ENCODE data around the gene HECW1. TPM values are rescaled to one million over a fixed set of nuclear protein-coding genes. Genes with fewer than 3 reads are reported as not detected.

Gene HECW1
- total and polyA plus RNA-seq, 10 of the 15 experiments (the other 5 are each of a cell fraction or from before 2014, with no cell fraction given) = under 0.01 to 0.31 (median 0.04) TPM; not detected in 3

- DNase-seq (ENCODE audit: low read depth, low spot score) = peak; percentile 82
- Histone ChIP-seq H3K4me3 (peak within 1 kb of the TSS; percentile 84), H3K27ac (ENCODE audit: control insufficient read depth, insufficient read depth) (peak within 1 kb of the TSS; percentile 98), H3K27me3 (replicated peaks in 1 of 2; ENCODE audit: control insufficient read depth in 2 of 2, insufficient read depth in 2 of 2, low read length in 1 of 2) (no peaks in the 10 kb centered on the region), H3K9ac (ENCODE audit: control insufficient read depth, insufficient read depth, low read length) (peak within 1 kb of the TSS; percentile 78), H3K4me1 (ENCODE audit: control insufficient read depth, insufficient read depth, low read length) (peaks cover 5% of the 10 kb centered on the region), H3K79me2 (ENCODE audit: control insufficient read depth, insufficient read depth, low read length) (peaks cover 50% of the 10 kb centered on the region), H3K36me3 (ENCODE audit: control insufficient read depth in 2 of 2, insufficient read depth in 2 of 2, low read length in 1 of 2) (no peaks in the 10 kb centered on the region), H4K20me1 (ENCODE audit: control insufficient read depth, insufficient read depth) (no peaks in the 10 kb centered on the region), H2AFZ (ENCODE audit: control insufficient read depth, low read depth, low read length) (peak within 1 kb of the TSS; percentile 90), H3K4me2 (ENCODE audit: control insufficient read depth, insufficient read depth) (peak within 1 kb of the TSS; percentile 88), H3K9me3 (replicated peaks; ENCODE audit: control insufficient read depth, insufficient read depth, low read length) (no peaks in the 10 kb centered on the region)
- BruUV-seq (replicated peaks) = no TSS peak
- intact Hi-C loops (cut with micrococcal nuclease; ENCODE audit: unreplicated experiment) (loop anchor here (1.0 to 2.0 kb wide), 4 partner anchors 31 to 256 kb away; no protein-coding TSS in a partner anchor), in situ Hi-C loops (cut with MboI) (loop anchor here (5.0 to 10.0 kb wide), 3 partner anchors 112 to 255 kb away; no protein-coding TSS in a partner anchor)
- ChIA-PET SMC1A (ENCODE audit: uncharacterized antibody, unreplicated experiment) (interaction anchor here (0.6 to 8.7 kb wide), 62 partner anchors 9 to 651 kb away, joined by 3 to 307 read pairs (median 5); partner anchors contain the start of genes BLVRA, COA1, MRPL32 and PSMA2), CTCF (interaction anchor here (0.5 to 12.5 kb wide), 107 partner anchors 9 to 1640 kb away, joined by 3 to 456 read pairs (median 5); partner anchors contain the start of gene COA1), RAD21 (ENCODE audit: unreplicated experiment) (interaction anchor here (0.6 to 12.2 kb wide), 78 partner anchors 9 to 1419 kb away, joined by 3 to 516 read pairs (median 6); partner anchors contain the start of genes BLVRA, COA1 and MRPS24), POLR2A (interaction anchor here (0.5 to 2.8 kb wide), 32 partner anchors 10 to 651 kb away, joined by 3 to 54 read pairs (median 4); partner anchors contain the start of genes BLVRA, COA1, MRPL32 and PSMA2)
- under 1% methylated on average over 53 of the region's 83 CpGs for WGBS (ENCODE audit: insufficient coverage, insufficient replicate concordance, low lambda C conversion rate, missing lambda C conversion rate)
- ATAC-seq = peak; percentile 66
- FAIRE-seq = peak; percentile 87
- TF ChIP-seq YBX1 (IDR thresholded peaks at IDR 0.05) = no peak
- TF ChIP-seq USF1 (IDR thresholded peaks at IDR 0.05; ENCODE audit: borderline replicate concordance, extremely low read length, insufficient read depth, low read depth, low read length) = no peak
- peak; percentile 16; the same call in 1 of the 2 replicates for TF ChIP-seq RUNX3 (IDR thresholded peaks at IDR 0.05; ENCODE audit: low read length)
- no peak for TF ChIP-seq JUND (IDR thresholded peaks at IDR 0.05; ENCODE audit: low read depth, low read length)
- 0 out of 3 replicates have a peak, but pooled peaks of 1 of the 2 experiments have one; percentile 68 for TF ChIP-seq EGR1 (IDR thresholded peaks at IDR 0.05; ENCODE audit: borderline replicate concordance in 1 of 2, low read depth in 2 of 2, low read length in 2 of 2)
- TF ChIP-seq ZNF274 (IDR thresholded peaks at IDR 0.05; ENCODE audit: insufficient read depth, insufficient read length) = no peak
- TF ChIP-seq KAT2A (conservative IDR thresholded peaks at IDR 0.05; ENCODE audit: control insufficient read depth, low read depth, low read length) = no peak
- peak; percentile 8; the same call in 1 of the 2 replicates for TF ChIP-seq NRF1 (conservative IDR thresholded peaks at IDR 0.05; ENCODE audit: low read depth, low read length)
- no peak for TF ChIP-seq RCOR1 (conservative IDR thresholded peaks at IDR 0.05; ENCODE audit: low read depth, low read length)
- peak; percentile 82; the same call in 1 of the 2 replicates for TF ChIP-seq TARDBP (IDR thresholded peaks at IDR 0.05; ENCODE audit: borderline replicate concordance)
- TF ChIP-seq ZNF207 (IDR thresholded peaks at IDR 0.05; ENCODE audit: borderline replicate concordance) = no peak; the same call in 1 of the 2 replicates
- TF ChIP-seq MAX (IDR thresholded peaks at IDR 0.05; ENCODE audit: low read depth, low read length) = no peak
- TF ChIP-seq SMC3 (IDR thresholded peaks at IDR 0.05; ENCODE audit: borderline replicate concordance, low read length) = peak; percentile 99
- no peak for TF ChIP-seq EED (IDR thresholded peaks at IDR 0.05; ENCODE audit: low read depth)
- TF ChIP-seq TCF3 (IDR thresholded peaks at IDR 0.05; ENCODE audit: borderline replicate concordance, insufficient read depth, low read depth, low read length) = peak; percentile 72; the same call in 1 of the 2 replicates
- TF ChIP-seq ATF2 (IDR thresholded peaks at IDR 0.05; ENCODE audit: low read length) = no peak
Measured at GRCh38 chr7:43582503-43583423, 470.3 kb downstream of the HECW1 start, which contains the start of gene STK17A. Gene STK17A, plus strand, starts transcription at chr7:43583108. Its CDS starts 136 bp downstream, at chr7:43583244.

Data from GM12878 (cell line).